Esophagus muscularis mucosa (tissue), 4 donors: ENCODE measurements around the gene EPHB1.

Experiments
- EP300 ChIP-seq: sonication (generic); formaldehyde crosslinking; IDR thresholded peaks from one replicate; pipeline ENCODE4 v1.6.1; 2017; ENCODE audit warnings: antibody characterized with exemption
- POLR2A ChIP-seq: fragments of 450-650 bp; IDR thresholded peaks from one replicate; pipeline ENCODE4 v1.6.1; 2017; ENCODE audit warnings: antibody characterized with exemption, moderate library complexity, mild to moderate bottlenecking, low read depth
- TF ChIP-seq, protein P1 (sequence below), 3 experiments: fragments of 200-600 bp in 2 of 3; fragments of 450-650 bp in 1 of 3; sonication (generic) in 2 of 3; IDR thresholded peaks; one replicate each; pipeline ENCODE4 v1.5.1; 2017 to 2019; ENCODE audit warnings: antibody characterized with exemption in 3 of 3, mild to moderate bottlenecking in 2 of 3, moderate library complexity in 1 of 3

DNA sequence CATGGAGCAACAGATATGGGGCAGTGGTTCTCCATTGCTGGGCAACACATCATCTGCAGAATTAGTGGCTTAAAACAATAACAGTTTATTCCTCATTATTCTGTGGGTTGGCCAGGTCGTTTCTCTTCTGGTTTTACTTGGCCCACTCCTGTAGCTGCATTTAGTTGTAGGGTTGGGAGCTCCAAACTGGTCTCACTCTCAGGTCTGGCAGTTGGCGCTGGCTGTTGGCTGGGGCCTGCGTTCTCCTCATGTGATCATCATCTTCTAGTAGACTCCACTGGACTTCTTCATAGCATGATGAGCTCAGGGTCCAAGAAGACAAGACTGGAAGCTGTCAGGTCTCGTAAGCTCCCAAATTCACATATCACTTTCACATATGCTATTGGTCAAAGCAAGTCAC is 91.9 kb downstream of the EPHB1 start:
- TF ChIP-seq EP300 (no peak), POLR2A (no peak)
- TF ChIP-seq, protein P1, sequence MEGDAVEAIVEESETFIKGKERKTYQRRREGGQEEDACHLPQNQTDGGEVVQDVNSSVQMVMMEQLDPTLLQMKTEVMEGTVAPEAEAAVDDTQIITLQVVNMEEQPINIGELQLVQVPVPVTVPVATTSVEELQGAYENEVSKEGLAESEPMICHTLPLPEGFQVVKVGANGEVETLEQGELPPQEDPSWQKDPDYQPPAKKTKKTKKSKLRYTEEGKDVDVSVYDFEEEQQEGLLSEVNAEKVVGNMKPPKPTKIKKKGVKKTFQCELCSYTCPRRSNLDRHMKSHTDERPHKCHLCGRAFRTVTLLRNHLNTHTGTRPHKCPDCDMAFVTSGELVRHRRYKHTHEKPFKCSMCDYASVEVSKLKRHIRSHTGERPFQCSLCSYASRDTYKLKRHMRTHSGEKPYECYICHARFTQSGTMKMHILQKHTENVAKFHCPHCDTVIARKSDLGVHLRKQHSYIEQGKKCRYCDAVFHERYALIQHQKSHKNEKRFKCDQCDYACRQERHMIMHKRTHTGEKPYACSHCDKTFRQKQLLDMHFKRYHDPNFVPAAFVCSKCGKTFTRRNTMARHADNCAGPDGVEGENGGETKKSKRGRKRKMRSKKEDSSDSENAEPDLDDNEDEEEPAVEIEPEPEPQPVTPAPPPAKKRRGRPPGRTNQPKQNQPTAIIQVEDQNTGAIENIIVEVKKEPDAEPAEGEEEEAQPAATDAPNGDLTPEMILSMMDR (IDR thresholded peaks at IDR 0.05): no peak
